D341Med (cell line): ENCODE measurements around the gene EIF4A2.
A peak's percentile ranks its signal among the peaks of the same experiment; 100 is the strongest.
"Not testable (repeated sequence)": the region's sequence is repeated elsewhere in the genome, so short reads cannot be mapped to it uniquely, and the experiment has no call there.

ENCODE experiments used
- DNase-seq: peaks from one replicate; pipeline ENCODE4 v3.0.0; 2012; ENCODE audit warnings: low spot score

Gene EIF4A2

GRCh38 chr3:186821429-186822387, 38.3 kb downstream of the EIF4A2 start:
- no peak for DNase-seq

GRCh38 chr3:186822388-186822759, 39.0 kb downstream of the EIF4A2 start:
- not testable (repeated sequence) for DNase-seq

- no peak for DNase-seq
Measured at GRCh38 chr3:186823386-186823785, 40.0 kb downstream of the EIF4A2 start.

- DNase-seq, result no peak
Measured at GRCh38 chr3:186824430-186825139, 41.2 kb downstream of the EIF4A2 start.

GRCh38 chr3:186825294-186825821, 42.0 kb downstream of the EIF4A2 start:
- DNase-seq, result no peak

- DNase-seq, result no peak
Measured at GRCh38 chr3:186825872-186826409, 42.6 kb downstream of the EIF4A2 start.

GRCh38 chr3:186826410-186826975, 43.1 kb downstream of the EIF4A2 start:
- no peak for DNase-seq

- peak; percentile 100 for DNase-seq
Measured at GRCh38 chr3:186826976-186827857, 43.8 kb downstream of the EIF4A2 start.

- no peak for DNase-seq
Measured at GRCh38 chr3:186828340-186828739, 45.0 kb downstream of the EIF4A2 start.

- DNase-seq, result no peak
Measured at GRCh38 chr3:186831798-186832197, 48.4 kb downstream of the EIF4A2 start.

- no peak for DNase-seq
Measured at GRCh38 chr3:186832276-186832675, 48.9 kb downstream of the EIF4A2 start.
